Activated T-helper 1 cell treated with Interleukin-2 at 50 U/mL for 16 hours (primary cell): ENCODE data around the gene TMIGD3.
A peak's percentile ranks its signal among the peaks of the same experiment; 100 is the strongest.

Experiments used
- DNase-seq: peaks from one replicate; pipeline ENCODE4 v3.0.0-alpha.2; 2020; ENCODE audit warnings: low read depth

Gene TMIGD3

DNA sequence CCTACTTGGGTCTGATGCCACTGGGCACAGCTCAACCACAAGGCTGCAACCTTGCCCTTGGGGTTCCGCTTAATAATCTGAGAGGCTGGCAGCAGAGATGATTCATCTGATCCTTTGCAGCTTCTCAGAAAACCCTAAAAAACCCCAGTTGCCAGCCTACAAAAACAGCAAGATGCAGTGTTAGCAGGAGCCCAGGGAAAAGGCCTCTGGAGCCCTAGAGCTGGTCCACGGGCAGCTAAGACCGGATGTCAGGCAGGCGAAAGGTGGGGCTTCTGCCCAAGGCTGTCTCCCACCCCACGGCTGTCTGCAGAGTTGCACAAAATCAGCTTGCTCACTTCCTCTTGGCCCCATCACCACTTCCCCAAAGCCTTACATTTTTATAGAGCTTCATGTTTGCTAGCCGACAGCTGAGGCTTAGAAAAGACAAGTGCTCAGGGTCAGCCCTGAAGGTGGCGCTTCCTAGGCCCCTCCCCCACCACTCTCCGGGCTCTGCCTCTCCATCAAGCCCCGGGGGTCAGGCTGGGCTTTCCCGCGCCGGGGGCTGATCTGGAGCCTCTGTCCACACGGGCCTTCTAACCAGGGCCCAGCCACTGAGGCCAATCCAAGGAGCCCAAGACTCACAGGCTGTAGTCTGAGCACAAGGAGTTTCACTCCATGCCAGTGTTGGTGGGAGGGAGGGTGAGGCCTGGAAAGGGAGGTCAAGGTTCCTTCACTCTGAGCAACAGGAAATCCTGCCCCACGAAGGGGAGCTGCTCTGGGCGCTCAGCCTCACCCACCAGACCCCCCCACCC, 4.2 kb upstream of the TMIGD3 start:
- peak; percentile 63 for DNase-seq

DNA sequence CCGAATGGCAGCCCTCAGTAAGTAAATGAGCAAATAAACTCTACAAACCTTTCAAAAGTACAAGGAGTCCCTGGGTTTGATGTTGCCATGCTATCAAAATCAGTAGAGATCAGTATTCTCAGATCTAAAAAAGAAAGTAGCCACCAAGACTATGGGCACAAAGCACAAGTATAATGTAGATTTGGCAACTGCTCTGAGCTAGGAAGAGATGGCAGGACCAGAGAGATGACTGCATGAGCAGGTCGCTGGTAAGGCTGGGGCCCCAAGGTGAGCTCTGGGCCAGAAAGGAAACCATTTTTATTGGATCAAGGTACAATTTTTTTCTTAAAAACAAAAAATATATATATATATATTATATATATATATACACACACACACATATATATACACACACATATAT, 3.1 kb upstream of the TMIGD3 start:
- DNase-seq: no peak

DNA sequence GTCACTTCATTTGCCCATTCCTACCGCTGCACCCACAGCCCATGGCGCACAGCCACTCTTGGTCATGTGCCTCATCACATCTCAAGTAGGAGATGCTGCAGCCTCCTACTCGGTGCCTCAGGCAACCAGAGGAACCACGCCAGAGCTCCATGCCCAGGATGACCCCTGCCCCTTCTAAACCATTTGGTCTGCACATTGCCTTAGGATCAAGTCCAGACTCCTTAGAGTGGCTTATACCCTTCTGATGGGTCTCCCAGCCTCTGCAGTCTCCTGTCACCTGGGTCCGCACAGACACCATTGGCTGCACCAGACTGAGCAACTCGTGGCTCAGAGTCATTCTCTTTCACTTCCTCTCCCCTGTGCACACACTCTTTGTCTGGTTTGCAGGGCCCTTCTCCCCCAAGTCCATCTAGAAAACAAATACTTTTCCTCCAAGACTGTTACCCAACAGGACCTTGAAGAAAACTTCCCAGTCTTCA, 2.2 kb upstream of the TMIGD3 start:
- DNase-seq: no peak

DNA sequence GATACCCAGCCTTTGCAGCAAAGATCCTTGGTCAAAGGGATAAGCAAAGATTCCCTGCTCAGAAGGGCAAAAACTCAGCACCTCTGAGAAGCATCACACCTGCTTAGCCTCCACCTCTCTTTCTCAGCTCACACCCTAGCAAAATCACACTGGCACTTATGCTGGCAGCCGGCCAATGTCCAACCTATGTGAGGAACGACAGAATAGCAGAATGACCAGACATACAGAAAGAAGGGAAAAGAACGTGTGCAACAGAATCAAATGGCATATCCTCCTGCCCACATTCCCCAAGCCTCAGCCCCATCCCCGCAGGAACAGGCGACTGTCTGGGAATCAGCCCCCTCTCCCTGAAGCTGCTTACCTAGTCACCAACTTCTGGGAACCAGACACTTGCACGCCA, 664 bp upstream of the TMIGD3 start:
- no peak for DNase-seq

DNA sequence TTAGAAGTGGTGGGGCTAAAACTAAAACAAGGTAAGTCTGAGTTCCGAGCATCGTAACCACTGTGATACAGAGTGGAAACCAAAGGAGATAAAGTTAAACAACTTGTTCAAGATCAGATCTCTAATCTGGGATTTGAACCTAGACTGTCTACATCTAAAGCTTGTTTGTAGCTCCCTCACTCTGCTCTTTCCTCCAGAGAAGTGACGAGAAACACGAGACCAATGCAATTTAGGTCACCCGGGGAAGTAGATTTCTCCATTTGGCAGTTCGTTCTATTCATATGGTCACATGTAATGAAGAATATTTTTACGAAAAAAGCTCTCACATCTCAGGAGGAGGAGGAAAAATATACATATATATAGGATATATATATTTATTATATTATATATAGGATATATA, 1.8 kb downstream of the TMIGD3 start:
- no peak for DNase-seq

DNA sequence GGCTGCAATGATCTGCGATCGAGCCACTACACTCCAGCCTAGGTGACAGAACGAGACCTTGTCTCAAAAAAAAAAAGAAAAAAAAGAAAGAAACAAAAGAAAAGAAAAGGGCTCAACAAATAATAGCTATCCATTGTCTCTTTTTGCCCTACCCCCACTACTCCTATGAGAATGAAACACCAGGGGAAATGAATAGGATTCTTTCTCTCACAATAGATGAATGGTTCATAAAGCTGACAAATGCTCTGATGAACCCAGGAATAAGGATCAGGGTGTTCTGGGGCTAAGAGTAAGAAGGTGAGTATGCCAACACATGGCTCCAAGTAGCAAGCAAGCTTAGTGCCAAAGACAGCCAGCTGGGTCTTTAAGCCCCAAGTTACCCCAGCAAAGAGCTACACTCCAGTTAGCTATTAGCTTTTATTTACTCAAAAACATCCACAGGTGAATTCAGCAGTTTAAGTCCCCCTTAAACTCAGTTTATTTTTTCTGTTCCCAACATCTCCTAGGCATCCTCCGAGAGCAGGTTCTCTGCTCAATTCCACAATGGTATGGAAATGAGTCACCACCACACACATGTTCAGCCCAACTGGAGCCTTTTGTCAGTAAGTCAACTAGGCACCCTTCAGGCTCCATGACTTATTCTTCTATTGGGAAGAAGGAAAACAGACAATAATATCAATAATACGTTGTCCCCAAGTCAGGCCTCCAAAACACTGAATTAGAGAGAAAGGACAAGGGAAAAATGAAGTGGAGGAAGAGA, 4.2 kb downstream of the TMIGD3 start:
- DNase-seq: no peak

DNA sequence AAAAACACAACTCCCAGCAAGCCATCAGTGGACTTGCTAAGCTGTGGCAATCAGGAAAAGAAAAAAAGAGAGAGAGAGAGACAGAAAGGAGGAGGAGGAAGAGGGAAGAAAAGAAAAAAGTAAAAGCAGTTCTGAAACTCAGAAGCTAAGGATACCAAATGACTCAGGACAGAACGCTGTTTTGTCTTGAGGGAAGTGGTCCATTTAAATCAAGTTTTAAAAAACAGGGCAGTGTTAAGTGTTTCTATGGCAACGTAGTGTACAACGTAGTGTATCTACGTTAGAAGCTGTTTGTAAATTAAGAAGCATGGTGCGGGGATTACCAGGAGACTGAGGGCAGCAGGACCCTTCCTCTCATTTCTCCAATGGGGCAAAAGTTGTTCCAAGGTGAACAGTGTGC, 5.8 kb downstream of the TMIGD3 start:
- DNase-seq: no peak

DNA sequence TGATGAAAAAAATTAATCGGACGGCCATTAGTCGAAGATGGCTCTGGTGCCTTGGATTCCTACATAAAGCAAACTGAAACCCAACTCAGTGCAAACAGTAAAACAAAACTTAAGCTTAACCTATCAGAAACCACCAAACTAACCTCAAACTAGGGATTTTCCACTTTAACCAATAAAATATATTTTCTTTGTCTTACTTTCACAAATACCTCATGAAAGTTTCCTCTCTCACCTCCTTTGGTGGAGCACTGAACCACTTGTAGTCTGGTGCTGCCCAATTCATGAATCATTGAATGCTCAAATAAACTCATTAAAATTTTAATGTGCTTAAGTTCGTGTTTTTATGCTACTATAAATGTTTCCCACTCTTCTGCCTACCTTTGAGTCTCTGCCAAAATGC, 7.0 kb downstream of the TMIGD3 start:
- no peak for DNase-seq

DNA sequence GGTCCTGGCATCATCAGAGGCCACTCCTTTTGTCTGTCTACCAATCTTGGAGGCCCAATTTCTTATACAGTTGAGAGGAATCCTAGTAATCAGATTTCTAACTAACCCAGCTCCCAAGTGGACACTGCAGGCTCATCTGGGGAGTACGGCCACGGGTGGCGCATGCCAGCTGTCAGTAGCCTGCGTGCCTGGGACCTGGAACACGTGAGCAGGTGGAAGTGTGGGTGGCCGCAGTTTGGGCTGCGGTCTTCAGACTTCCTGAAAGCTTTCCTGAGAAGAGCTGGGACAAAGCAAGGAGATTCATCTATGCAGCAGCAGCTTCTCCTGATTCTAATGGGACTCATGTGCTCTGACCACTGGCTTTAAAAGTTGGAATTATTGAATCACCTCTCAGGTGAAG, 12.4 kb downstream of the TMIGD3 start:
- DNase-seq: no peak

DNA sequence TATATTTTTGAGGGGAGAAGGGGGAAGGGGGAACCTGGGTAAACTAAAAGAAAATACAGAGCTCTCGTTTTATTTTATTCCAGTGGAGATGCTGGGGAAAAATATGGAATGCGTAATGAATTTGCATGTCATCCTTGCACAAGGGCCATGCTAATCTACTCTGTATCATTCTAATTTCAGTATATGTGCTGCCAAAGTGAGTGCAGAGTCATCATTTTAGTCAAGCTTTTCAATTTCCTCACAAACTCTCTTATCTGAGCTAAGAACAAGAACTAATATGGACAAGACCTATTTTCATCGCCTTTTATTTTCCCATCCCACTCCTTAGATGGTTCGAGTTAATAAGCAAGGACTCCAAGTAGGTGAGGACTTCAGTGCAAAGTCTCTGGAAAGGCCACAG, 13.2 kb downstream of the TMIGD3 start:
- DNase-seq: no peak

DNA sequence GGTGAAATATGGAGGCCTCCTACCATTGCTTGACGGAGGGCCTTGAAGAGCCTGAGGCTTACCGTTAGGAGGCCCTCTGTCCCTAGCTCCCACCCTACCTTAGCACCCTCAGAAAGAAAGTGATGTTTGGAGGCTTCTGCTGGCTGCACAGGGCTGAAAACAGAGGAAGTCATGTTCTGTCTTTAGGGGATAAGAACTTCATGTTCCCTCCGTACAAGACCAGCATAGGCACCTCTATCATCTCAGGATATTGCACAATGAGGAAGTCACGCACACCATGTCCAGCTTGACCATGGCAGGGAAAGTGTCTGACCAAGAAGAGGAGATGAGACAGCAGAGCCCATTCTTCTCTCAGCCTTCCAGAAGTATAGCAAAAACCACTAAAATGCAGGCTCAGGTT, 13.8 kb downstream of the TMIGD3 start:
- DNase-seq: no peak

DNA sequence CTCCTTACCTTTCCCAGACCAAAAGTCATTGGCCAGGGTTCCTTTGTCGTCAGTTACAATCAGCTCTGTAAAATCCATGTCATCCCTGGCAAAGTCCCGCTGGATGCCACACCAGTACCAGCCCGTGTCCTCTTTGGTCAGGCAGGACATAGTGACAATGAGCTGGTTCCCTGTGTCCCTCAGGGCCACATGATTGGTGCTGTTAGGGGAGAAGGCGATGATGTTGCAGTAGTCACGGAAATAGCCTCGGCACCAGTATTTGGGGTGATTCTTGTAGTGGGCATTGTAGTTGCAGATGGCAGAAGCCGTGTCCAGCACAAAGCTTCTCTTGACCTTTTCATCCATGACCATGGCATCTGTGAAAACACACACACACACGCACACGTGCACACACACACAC, 14.8 kb downstream of the TMIGD3 start:
- no peak for DNase-seq

DNA sequence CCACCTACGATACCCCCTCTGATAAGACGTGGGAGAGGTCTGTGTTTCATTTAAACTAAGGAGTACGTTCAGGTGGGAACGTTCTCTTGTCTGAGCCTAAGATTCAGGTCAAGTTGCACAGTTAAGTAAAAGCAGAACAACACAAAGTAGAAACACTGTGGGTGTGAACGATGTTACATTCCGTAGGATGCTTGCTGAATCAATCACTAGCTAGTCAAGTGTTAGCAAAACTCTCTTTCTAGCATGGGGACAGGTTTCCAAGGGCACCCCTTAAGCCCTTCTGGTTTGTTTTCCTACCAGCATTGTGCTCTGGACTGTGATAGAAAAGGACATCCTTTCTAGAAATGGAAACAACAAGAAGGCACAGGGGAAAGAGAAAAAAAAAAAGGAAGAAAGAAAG, 16.3 kb downstream of the TMIGD3 start:
- DNase-seq: no peak

DNA sequence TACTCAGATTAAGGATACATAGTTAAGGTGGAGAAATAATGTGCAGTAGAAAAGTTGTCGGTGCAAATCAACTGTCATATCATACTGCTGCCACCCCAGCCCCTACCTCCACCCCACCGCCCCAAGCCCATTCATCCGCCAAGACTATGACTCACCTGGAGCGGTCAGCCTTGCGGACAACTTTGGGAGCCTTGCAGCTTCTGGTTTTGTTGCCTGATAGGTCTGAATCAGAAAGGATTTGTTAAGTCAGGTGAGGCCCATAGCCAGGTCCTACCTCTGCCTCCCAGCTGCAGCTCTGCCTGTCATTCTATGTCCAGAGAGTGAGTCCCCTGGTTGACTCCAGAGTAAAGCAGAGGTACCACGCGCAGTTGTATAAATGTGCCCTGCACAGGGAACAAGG, 17.0 kb downstream of the TMIGD3 start:
- DNase-seq: no peak

DNA sequence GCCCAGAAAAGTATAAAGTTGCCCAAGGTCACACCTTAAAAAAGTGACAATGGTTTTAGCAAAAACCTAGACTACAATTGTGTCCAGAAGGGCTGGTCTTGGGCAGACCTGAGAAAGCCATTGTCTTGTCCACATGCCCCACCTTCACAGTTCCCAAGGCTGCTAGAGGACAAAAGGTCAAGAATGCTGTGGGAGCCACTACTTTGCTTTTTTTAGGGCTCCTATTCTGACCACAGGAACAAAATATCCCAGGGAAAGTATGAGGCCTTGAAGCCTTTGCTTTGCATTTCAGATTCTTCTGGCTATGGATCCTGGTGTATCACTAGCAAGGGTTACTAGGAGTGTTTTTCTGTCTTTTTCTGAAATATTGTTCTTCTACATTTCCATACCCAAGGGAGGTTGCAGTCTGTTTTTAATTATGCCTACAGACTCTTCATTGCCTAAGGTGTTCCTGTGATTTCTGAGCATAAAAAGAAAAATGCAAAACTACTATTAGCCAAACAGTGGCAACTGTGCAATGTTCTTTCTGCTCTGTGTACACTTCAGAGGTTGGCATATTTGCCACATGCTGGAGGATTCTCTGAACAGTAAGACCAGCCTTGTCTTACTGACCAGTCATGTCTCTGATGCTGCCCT, 18.9 kb downstream of the TMIGD3 start:
- DNase-seq: no peak

DNA sequence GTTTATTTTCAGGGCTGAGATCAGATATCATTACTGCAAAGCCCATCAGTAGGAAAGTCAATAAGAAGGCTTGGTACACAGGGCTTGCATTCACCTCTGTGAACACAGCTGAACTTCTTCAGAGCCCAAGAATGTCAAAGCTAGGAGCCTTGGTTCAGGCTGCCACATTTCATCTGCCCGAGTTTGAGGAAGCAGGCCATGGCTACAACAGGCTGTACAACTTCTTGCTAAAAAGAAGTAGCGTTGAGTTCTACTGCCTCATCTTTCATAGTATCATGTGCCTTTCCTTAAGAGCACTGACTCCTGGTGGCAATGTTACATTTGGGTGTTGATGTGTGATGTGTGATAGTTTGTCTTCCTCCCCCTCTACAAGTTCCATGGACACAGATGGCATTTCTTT, 19.6 kb downstream of the TMIGD3 start:
- DNase-seq: no peak

DNA sequence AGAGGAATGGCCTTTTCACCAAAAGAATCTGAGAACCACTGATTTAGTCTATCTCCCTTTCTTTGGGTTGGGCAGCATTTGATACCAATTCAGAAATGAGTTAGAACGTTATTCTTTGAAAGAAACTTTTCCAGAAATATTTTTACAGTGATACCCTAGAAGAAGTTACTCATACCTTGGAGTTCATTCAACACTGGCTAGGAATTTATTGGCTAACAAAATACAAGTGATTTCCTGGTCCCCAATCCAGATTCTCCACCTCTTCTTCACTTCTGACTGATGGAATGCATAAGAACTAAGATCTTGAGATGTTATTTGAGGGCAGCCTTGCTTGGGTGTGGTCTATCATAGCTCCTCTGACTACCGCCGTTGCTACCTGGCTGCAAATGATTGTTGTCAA, 20.3 kb downstream of the TMIGD3 start:
- DNase-seq: no peak

DNA sequence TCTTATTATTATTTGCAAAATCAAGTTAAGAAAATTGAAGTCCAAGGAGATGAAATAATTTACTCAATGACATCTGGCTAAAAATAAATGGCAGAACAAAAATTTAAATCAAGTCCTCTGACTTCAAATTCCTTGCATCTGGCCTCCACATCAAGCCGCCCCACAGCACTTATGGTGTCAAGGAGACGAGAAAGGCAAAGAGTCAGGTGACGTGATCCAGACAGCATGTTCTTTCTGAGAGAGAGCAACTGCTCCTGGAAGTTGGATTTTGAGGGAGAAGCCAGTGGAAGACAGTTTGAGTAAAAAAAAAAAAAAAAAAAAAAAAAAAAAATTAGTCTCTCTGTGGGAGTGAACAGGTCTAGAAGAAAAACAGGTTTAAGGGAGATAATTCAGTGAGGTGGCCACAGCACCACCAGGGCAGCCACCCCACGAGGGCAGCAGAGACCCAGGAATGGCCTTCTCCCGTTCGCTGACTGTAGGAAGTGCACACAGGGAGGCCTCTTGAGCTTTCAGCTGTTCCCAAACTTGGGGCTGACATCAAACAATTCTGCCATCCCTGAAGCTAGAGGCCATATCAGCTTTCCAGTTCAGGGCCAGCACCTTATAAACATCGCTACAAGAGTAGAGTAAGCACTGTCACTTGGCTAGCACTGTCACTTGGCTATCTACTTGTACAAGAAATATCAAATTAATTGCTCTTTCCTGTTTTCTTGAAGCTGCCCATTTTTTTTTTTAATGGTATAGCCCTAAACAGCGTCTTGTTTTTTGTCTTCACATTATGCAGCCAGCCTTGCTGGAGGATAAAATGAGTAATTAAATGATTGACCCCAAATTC, 21.8 kb downstream of the TMIGD3 start:
- peak; percentile 39 for DNase-seq

DNA sequence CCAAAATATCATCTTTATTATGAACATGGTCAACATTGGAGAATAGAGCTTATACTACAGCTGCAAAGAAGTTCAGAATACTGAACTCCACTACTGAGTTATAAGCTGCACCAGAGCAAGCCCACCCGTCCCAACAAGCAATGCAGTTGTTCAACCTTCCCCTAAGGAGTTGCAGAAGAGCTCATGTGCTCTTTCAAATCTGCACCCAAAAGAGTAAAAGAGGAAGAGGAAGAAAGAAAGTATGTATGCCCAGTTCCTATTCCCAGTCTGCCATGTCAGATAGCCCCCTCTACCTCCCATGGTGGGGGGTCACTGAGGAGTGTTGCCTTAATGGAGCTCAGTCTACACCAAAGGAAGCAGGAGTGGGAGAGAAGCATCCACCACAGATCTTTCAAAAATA, 22.8 kb downstream of the TMIGD3 start:
- no peak for DNase-seq

DNA sequence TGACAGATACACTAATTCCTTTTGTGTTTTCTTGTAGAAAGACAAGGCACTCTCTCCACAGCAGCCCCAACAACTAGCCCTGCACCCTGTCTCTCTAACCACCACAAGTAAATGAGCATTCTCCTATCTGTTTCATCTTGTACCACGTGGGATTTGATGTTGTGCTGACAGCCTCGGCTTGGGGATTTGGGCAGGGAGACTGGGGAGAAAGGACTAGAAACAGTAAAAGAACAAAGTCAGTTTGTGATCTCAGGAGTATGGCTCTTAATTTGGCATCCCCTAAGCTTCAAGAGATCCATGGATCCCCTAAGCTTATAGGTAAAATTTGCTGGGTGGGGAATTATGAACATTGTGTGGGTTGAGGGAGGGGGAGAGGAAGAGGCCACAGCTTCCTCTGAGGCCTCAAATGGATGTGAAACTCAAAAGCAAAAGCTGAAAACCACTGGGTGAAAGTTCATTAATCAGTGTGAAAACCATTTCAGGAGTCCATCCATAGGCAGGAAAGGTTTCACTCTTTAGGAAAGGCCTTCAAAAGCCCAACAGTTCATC, 26.6 kb downstream of the TMIGD3 start:
- DNase-seq: no peak

DNA sequence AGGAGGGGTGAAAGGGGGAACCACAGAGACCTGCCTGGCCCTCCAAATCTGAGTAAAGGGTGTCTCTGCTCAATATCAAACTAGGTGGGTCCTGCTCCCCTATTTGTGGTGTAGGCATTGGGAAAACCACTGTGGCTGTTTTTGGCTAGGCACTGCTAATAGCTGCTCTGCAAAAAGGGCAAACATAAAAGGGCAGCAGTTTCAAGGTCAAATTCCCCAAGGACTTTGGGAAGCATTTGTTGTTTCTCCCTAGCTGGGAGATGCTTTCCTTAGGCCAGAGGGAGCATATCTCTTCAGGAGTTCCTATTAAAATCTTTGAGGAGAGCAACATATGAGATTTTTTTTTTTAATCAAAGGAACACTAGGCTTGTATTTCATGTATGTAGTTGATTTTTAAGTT, 27.2 kb downstream of the TMIGD3 start:
- no peak for DNase-seq

DNA sequence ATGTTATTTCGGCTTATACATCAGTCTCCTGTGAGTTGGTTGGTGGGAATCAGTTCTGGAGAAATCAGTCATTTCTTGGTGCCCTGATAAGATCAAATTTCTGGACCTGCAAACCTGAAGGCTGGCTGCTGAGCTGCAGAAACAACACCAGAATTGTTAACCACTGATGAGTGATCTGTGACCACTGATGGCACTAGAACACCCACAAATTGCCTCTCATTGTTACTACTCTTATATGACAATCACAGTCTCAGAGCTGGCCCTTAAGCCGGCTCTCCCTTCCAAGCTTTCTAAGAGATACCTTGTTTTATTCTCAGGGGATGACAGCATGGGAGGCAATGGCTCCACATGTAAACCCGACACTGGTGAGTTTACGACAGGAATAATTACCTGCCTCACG, 27.7 kb downstream of the TMIGD3 start:
- DNase-seq: no peak
